ENCODE results near the gene CCDC13. TPM values are rescaled to one million over a fixed set of nuclear protein-coding genes. Genes with fewer than 3 reads are reported as not detected.

CCDC13 gene
- total and polyA plus RNA-seq, 2 of the 13 experiments (the other 11 are each of a cell fraction or from before 2014, with no cell fraction given): 0.22 to 0.51 TPM

DNA sequence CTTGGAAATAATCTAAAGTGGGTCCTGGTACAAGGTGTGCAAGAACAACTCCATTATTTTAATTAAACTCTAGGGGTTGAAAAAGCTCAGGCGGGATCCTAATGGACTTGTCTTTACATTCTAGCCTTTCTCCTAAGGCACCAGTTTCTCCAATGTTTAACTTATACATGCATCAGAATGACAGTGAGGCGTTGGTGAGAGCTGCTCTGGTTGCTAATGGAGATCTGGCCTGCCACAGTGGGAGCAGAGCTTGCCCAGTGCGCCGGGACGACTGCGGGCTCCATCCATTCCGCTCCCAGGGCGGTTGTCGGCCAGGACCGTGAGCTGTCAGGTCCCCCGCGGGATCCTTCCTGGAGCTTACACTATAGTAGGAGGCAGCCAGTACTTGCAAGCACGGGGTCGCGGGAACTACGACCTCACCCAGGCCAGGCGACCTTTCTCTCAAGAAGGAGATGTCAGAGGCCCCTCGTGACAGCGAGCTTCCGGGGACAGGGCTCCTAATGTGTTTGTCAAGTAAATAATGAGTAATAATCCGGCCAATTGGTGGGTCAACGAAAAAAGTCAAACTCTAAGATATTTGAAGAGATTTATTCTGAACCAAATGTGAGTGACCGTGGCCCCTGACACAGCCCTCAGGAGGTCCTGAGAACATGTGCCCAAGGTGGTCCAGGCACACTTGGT, 32.2 kb upstream of the CCDC13 start (continued):
- peak; percentile 79 for TF ChIP-seq ZNF788 (CRISPR knock-in tag; IDR thresholded peaks at IDR 0.05; ENCODE audit: borderline replicate concordance)
- peak; percentile 67; the same call in 1 of the 2 replicates for TF ChIP-seq ZNF670 (CRISPR knock-in tag; IDR thresholded peaks at IDR 0.05; ENCODE audit: borderline replicate concordance)
- TF ChIP-seq, protein P1, sequence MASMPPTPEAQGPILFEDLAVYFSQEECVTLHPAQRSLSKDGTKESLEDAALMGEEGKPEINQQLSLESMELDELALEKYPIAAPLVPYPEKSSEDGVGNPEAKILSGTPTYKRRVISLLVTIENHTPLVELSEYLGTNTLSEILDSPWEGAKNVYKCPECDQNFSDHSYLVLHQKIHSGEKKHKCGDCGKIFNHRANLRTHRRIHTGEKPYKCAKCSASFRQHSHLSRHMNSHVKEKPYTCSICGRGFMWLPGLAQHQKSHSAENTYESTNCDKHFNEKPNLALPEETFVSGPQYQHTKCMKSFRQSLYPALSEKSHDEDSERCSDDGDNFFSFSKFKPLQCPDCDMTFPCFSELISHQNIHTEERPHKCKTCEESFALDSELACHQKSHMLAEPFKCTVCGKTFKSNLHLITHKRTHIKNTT (CRISPR knock-in tag; IDR thresholded peaks at IDR 0.05): no peak
- TF ChIP-seq KLF9 (CRISPR knock-in tag; IDR thresholded peaks at IDR 0.05; ENCODE audit: low read depth): no peak
- TF ChIP-seq, protein P2, sequence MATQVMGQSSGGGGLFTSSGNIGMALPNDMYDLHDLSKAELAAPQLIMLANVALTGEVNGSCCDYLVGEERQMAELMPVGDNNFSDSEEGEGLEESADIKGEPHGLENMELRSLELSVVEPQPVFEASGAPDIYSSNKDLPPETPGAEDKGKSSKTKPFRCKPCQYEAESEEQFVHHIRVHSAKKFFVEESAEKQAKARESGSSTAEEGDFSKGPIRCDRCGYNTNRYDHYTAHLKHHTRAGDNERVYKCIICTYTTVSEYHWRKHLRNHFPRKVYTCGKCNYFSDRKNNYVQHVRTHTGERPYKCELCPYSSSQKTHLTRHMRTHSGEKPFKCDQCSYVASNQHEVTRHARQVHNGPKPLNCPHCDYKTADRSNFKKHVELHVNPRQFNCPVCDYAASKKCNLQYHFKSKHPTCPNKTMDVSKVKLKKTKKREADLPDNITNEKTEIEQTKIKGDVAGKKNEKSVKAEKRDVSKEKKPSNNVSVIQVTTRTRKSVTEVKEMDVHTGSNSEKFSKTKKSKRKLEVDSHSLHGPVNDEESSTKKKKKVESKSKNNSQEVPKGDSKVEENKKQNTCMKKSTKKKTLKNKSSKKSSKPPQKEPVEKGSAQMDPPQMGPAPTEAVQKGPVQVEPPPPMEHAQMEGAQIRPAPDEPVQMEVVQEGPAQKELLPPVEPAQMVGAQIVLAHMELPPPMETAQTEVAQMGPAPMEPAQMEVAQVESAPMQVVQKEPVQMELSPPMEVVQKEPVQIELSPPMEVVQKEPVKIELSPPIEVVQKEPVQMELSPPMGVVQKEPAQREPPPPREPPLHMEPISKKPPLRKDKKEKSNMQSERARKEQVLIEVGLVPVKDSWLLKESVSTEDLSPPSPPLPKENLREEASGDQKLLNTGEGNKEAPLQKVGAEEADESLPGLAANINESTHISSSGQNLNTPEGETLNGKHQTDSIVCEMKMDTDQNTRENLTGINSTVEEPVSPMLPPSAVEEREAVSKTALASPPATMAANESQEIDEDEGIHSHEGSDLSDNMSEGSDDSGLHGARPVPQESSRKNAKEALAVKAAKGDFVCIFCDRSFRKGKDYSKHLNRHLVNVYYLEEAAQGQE (IDR thresholded peaks at IDR 0.05; ENCODE audit: borderline replicate concordance in 1 of 2, low read depth in 1 of 2, low read length in 2 of 2): peak in 1 of 2 experiments; percentile 62; a peak in 1 of 4 replicates
- no peak; the same call in 1 of the 2 replicates for TF ChIP-seq SOX5 (CRISPR knock-in tag; IDR thresholded peaks at IDR 0.05; ENCODE audit: borderline replicate concordance)
- 0 out of 2 replicates have a peak, but pooled peaks have one; percentile 33 for TF ChIP-seq ZNF567 (CRISPR knock-in tag; IDR thresholded peaks at IDR 0.05; ENCODE audit: borderline replicate concordance)
- TF ChIP-seq, protein P3, sequence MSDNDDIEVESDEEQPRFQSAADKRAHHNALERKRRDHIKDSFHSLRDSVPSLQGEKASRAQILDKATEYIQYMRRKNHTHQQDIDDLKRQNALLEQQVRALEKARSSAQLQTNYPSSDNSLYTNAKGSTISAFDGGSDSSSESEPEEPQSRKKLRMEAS (IDR thresholded peaks at IDR 0.05): peak; percentile 65
- TF ChIP-seq TGIF2 (CRISPR knock-in tag; IDR thresholded peaks at IDR 0.05): 0 out of 2 replicates have a peak, but pooled peaks have one; percentile 43
- TF ChIP-seq HOXA3 (CRISPR knock-in tag; IDR thresholded peaks at IDR 0.05): 0 out of 2 replicates have a peak, but pooled peaks have one; percentile 47
- TF ChIP-seq IKZF4 (CRISPR knock-in tag; IDR thresholded peaks at IDR 0.05; ENCODE audit: borderline replicate concordance, low read depth, not compliant biosample characterization): no peak
- peak; percentile 50; the same call in 1 of the 2 replicates for TF ChIP-seq JUNB (CRISPR knock-in tag; IDR thresholded peaks at IDR 0.05; ENCODE audit: borderline replicate concordance)
- TF ChIP-seq KDM2A (CRISPR knock-in tag; IDR thresholded peaks at IDR 0.05; ENCODE audit: borderline replicate concordance, low read depth): peak; percentile 37; the same call in 1 of the 2 replicates
- TF ChIP-seq PPARG (CRISPR knock-in tag; conservative IDR thresholded peaks at IDR 0.05): peak; percentile 42; the same call in 1 of the 2 replicates
- TF ChIP-seq, protein P4, sequence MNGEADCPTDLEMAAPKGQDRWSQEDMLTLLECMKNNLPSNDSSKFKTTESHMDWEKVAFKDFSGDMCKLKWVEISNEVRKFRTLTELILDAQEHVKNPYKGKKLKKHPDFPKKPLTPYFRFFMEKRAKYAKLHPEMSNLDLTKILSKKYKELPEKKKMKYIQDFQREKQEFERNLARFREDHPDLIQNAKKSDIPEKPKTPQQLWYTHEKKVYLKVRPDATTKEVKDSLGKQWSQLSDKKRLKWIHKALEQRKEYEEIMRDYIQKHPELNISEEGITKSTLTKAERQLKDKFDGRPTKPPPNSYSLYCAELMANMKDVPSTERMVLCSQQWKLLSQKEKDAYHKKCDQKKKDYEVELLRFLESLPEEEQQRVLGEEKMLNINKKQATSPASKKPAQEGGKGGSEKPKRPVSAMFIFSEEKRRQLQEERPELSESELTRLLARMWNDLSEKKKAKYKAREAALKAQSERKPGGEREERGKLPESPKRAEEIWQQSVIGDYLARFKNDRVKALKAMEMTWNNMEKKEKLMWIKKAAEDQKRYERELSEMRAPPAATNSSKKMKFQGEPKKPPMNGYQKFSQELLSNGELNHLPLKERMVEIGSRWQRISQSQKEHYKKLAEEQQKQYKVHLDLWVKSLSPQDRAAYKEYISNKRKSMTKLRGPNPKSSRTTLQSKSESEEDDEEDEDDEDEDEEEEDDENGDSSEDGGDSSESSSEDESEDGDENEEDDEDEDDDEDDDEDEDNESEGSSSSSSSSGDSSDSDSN (CRISPR knock-in tag; IDR thresholded peaks at IDR 0.05): no peak
- peak; percentile 94 for TF ChIP-seq ETV5 (CRISPR knock-in tag; IDR thresholded peaks at IDR 0.05; ENCODE audit: borderline replicate concordance)
- no peak for TF ChIP-seq CAMTA2 (CRISPR knock-in tag; IDR thresholded peaks at IDR 0.05; ENCODE audit: borderline replicate concordance)
- peak; percentile 21 for TF ChIP-seq ASH2L (IDR thresholded peaks at IDR 0.05; ENCODE audit: insufficient read length, low read depth, low read length)
- peak; percentile 73; the same call in 1 of the 2 replicates for TF ChIP-seq RXRA (CRISPR knock-in tag; IDR thresholded peaks at IDR 0.05)
- TF ChIP-seq ZNF225 (CRISPR knock-in tag; IDR thresholded peaks at IDR 0.05): 0 out of 2 replicates have a peak, but pooled peaks have one; percentile 45
- TF ChIP-seq BRD4 (CRISPR knock-in tag; IDR thresholded peaks at IDR 0.05): no peak
- peak; percentile 91 for TF ChIP-seq MED1 (CRISPR knock-in tag; IDR thresholded peaks at IDR 0.05)
- TF ChIP-seq TEAD3 (CRISPR knock-in tag; optimal IDR thresholded peaks at IDR 0.05; ENCODE audit: borderline replicate concordance): peak; percentile 9

Measured in HepG2 (cell line).